Endodermal cell (in vitro differentiated cells): ENCODE data around the gene GCNT4. TPM values are rescaled to one million over a fixed set of nuclear protein-coding genes. Genes with fewer than 3 reads are reported as not detected.
"Not testable (repeated sequence)": the region's sequence is repeated elsewhere in the genome, so short reads cannot be mapped to it uniquely, and the experiment has no call there.

Source experiments
- DNase-seq: peaks from one replicate; pipeline ENCODE4 v3.0.0-alpha.2; 2017
- H3K27ac ChIP-seq: 2 replicates; pipeline ENCODE4 v1.5.1; 2013; ENCODE audit warnings: mild to moderate bottlenecking, low read depth, low read length, moderate library complexity
- H3K27me3 ChIP-seq: 2 replicates; pipeline ENCODE4 v1.6.1; 2013; ENCODE audit warnings: mild to moderate bottlenecking, low read length, moderate library complexity; ENCODE audit not compliant: insufficient read depth, control insufficient read depth, poor library complexity, severe bottlenecking
- H3K36me3 ChIP-seq: 2 replicates; pipeline ENCODE4 v1.7.0; 2013; ENCODE audit warnings: mild to moderate bottlenecking, low read length, moderate library complexity; ENCODE audit not compliant: control insufficient read depth, insufficient read depth
- H3K4me1 ChIP-seq: one replicate; pipeline ENCODE4 v1.7.0; 2013; ENCODE audit warnings: low read length; ENCODE audit not compliant: control insufficient read depth, insufficient read depth
- H3K4me3 ChIP-seq: 2 replicates; pipeline ENCODE4 v1.5.1; 2013; ENCODE audit warnings: mild to moderate bottlenecking, low read length, moderate library complexity
- H3K9ac ChIP-seq: 2 replicates; pipeline ENCODE4 v1.6.1; 2013; ENCODE audit warnings: mild to moderate bottlenecking, low read length, moderate library complexity; ENCODE audit not compliant: poor library complexity, severe bottlenecking; ENCODE audit errors: extremely low read depth
- H3K9me3 ChIP-seq: 2 replicates; pipeline ENCODE4 v1.6.1; 2013; ENCODE audit warnings: mild to moderate bottlenecking, low read length, moderate library complexity; ENCODE audit not compliant: control insufficient read depth
- H3K27ac Mint-ChIP-seq: 2 replicates; pipeline ENCODE4 v1.8.0; 2020; ENCODE audit warnings: mixed read lengths
- H3K27me3 Mint-ChIP-seq: 2 replicates; pipeline ENCODE4 v1.8.0; 2021; ENCODE audit warnings: mild to moderate bottlenecking, mixed read lengths; ENCODE audit not compliant: insufficient read depth
- H3K36me3 Mint-ChIP-seq: 2 replicates; pipeline ENCODE4 v1.8.0; 2020; ENCODE audit warnings: low read depth, mixed read lengths
- H3K4me1 Mint-ChIP-seq: 2 replicates; pipeline ENCODE4 v1.8.0; 2020; ENCODE audit warnings: mixed read lengths
- H3K4me3 Mint-ChIP-seq: 2 replicates; pipeline ENCODE4 v1.8.0; 2020; ENCODE audit warnings: mild to moderate bottlenecking, moderate library complexity, mixed read lengths
- H3K9me3 Mint-ChIP-seq: 2 replicates; pipeline ENCODE4 v1.8.0; 2020; ENCODE audit warnings: mild to moderate bottlenecking, mixed read lengths
- WGBS, 2 experiments: methylation state at CpG; one replicate each; pipeline versions ENCODE4 v1.1.5 to v1.1.7; 2013; ENCODE audit warnings: missing lambda C conversion rate in 2 of 2, mixed read lengths in 1 of 2; ENCODE audit not compliant: insufficient coverage in 1 of 2, insufficient read length in 1 of 2; 5-methylcytosine and 5-hydroxymethylcytosine counted together
- long read RNA-seq, 4 experiments: library from polyadenylated mRNA in 2 of 4; library from RNA in 1 of 4; library from capped mRNA in 1 of 4; stranded (forward) in 3 of 4; unstranded in 1 of 4; transcript quantifications; one replicate each; pipeline ENCODE4 v2.0.0, GENCODE V29; 2020 to 2021; ENCODE audit warnings: inconsistent platforms in 1 of 4
- polyA plus RNA-seq, 2 experiments: library from polyadenylated mRNA; stranded (reverse); fragments of 50-300 nt; gene quantifications; one replicate each; pipeline ENCODE4 v1.2.3, GENCODE V29; 2013
- total RNA-seq, 2 donors: library from RNA; stranded (reverse); fragmentation: NEBNext Ultra II Directional in 1 of 2; extraction: Animal tissue kit (Norgen Biotek cat#: 25700) in 1 of 2; gene quantifications; 2 replicates in 1 of 2; 3 replicates in 1 of 2; pipeline ENCODE4 v1.2.1, GENCODE V29; 2021
- TF ChIP-seq, protein P1 (sequence below): fragments of 200-600 bp; sonication (generic); conservative IDR thresholded peaks from 2 replicates; pipeline ENCODE4 v1.5.0; 2021; ENCODE audit warnings: antibody characterized with exemption, mild to moderate bottlenecking

GCNT4 gene, protein sequence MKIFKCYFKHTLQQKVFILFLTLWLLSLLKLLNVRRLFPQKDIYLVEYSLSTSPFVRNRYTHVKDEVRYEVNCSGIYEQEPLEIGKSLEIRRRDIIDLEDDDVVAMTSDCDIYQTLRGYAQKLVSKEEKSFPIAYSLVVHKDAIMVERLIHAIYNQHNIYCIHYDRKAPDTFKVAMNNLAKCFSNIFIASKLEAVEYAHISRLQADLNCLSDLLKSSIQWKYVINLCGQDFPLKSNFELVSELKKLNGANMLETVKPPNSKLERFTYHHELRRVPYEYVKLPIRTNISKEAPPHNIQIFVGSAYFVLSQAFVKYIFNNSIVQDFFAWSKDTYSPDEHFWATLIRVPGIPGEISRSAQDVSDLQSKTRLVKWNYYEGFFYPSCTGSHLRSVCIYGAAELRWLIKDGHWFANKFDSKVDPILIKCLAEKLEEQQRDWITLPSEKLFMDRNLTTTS
- 1 to 10 TPM; 2.5 to 4.2 TPM for total RNA-seq
- polyA plus RNA-seq (2013, experiment 1 of 2) = 0.89 TPM
- 1.2 TPM for polyA plus RNA-seq (2013, experiment 2 of 2)
- long read RNA-seq, experiment 1, full-length matches to known transcripts = 1 of 1 reads
- long read RNA-seq, experiment 1, partial matches to known transcripts = 0 of 1 reads
- long read RNA-seq, experiment 1, other reads (novel, unspliced or antisense) = 0 of 1 reads
- long read RNA-seq, experiment 2 = 0 reads
- long read RNA-seq, experiment 3 = 0 reads
- long read RNA-seq, experiment 4 = 0 reads

DNA sequence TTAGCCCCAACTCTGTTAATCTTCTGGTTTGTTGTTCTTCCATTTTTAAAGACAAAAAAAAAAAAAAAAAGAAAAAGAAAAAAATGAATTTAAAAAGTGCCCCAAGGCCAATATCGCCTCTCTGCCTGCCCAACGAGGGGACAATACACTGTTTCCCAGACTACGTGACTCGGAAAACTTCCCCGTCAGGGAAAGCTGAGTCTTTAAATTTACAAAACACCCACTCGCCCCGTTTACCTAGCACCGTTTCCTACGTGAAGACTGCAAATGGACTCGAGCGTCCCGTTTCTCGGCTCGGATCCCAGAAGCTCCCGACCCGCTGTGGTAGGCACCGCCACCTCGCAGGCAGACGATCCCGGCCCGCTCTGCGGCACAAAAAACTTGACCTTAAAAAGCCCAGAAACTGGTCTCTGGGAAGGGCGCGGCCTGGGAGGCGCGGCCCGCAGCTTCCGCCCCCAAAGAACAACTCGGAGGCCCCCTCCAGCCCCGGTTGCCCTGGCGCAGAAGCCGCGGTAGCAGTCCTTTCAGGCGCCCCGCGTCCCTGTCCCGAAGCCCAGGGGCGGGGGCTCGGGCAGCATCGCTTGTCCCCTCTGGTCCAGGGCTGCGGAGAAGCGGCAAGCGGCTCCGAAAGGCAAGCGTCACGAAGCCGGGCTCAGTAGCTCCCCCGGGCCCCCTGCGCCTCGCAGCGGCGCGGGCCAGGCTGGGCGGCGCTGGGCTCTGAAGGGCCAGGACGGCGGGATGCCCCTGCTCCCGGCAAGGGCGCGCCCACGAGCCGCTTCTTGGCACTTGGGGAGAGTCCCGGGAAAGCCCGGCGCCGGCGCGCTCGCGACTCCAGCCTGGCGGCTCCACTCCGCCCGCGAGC, at the start of gene GCNT4:
GCNT4 (minus strand) TSS at position 367 of the 862 bp plus-strand sequence. CDS start 22,521 bp downstream, outside the sequence.
- Histone ChIP-seq H3K27ac (no peak within 1 kb of the TSS), H3K9me3 (no peaks in the 10 kb centered on the region), H3K9ac (peak within 1 kb of the TSS; percentile 26), H3K4me3 (peak within 1 kb of the TSS; percentile 84), H3K36me3 (no peaks in the 10 kb centered on the region), H3K4me1 (peaks cover 10% of the 10 kb centered on the region), H3K27me3 (peaks cover 23% of the 10 kb centered on the region)
- peak within 1 kb of the TSS; percentile 40 for H3K27ac Mint-ChIP-seq
- H3K4me3 Mint-ChIP-seq = peak within 1 kb of the TSS; percentile 69
- peaks cover 36% of the 10 kb centered on the region for H3K27me3 Mint-ChIP-seq
- no peaks in the 10 kb centered on the region for H3K9me3 Mint-ChIP-seq
- no peaks in the 10 kb centered on the region for H3K36me3 Mint-ChIP-seq
- DNase-seq = peak; percentile 81
- TF ChIP-seq, protein P1, sequence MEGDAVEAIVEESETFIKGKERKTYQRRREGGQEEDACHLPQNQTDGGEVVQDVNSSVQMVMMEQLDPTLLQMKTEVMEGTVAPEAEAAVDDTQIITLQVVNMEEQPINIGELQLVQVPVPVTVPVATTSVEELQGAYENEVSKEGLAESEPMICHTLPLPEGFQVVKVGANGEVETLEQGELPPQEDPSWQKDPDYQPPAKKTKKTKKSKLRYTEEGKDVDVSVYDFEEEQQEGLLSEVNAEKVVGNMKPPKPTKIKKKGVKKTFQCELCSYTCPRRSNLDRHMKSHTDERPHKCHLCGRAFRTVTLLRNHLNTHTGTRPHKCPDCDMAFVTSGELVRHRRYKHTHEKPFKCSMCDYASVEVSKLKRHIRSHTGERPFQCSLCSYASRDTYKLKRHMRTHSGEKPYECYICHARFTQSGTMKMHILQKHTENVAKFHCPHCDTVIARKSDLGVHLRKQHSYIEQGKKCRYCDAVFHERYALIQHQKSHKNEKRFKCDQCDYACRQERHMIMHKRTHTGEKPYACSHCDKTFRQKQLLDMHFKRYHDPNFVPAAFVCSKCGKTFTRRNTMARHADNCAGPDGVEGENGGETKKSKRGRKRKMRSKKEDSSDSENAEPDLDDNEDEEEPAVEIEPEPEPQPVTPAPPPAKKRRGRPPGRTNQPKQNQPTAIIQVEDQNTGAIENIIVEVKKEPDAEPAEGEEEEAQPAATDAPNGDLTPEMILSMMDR = no peak
- WGBS, 2 experiments = 1 to 2% methylated on average over 32 to 74 of the region's 74 CpGs
- H3K4me1 Mint-ChIP-seq = peaks cover 44% of the 10 kb centered on the region

DNA sequence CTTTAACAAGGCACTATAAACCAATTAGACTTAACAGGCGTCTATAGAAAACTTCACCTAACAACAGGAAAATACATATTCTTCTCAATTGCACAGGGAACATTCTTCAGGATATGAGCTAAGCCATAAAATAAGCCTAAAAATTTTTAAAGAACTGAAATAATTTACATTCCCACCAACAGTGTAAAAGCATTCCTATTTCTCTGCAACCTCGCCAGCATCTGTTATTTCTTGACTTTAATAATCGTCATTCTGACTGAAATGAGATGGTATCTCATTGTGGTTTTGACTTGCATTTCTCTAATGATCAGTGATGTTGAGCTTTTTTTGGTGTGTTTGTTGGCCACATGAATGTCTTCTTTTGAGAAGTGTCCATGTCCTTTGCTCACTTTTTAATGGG, 43.6 kb upstream of the GCNT4 start:
- not testable (repeated sequence) for H3K27ac ChIP-seq, H3K27ac Mint-ChIP-seq, H3K36me3 Mint-ChIP-seq, H3K9ac ChIP-seq, H3K27me3 ChIP-seq, H3K36me3 ChIP-seq, H3K9me3 ChIP-seq, H3K27me3 Mint-ChIP-seq, H3K4me3 ChIP-seq, H3K4me1 Mint-ChIP-seq, H3K4me1 ChIP-seq, H3K4me3 Mint-ChIP-seq, DNase-seq
- peaks cover 16% of the 10 kb centered on the region for H3K9me3 Mint-ChIP-seq
- WGBS, 2 experiments = 96% methylated on average over 3 of the region's 3 CpGs

DNA sequence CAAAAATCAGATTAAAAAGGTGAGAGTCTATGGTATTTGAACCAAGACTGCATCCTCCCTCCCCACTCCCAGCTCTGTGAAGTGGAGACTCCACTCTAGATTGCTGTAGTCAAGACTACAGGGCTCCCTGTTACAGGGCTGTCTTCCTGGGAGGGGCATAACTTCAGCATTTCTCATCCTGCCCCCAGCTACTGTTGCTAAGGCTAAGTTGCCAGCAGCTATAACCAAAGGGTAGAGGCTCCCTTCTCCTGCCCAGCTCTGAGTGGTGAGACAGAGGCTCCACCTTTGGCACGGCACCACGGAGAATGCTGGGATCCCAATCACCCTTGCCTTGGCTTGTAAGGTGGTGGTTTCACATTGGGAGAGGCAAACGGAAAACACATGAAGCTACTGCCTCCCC, 39.2 kb upstream of the GCNT4 start:
- Histone ChIP-seq H3K4me1 (peaks cover 10% of the 10 kb centered on the region), H3K27ac (no peak overlapping the region), H3K36me3 (no peaks in the 10 kb centered on the region), H3K27me3 (no peaks in the 10 kb centered on the region), H3K9me3 (no peaks in the 10 kb centered on the region), H3K4me3 (no peak overlapping the region), H3K9ac (no peak overlapping the region)
- Mint-ChIP-seq H3K4me3 (no peak overlapping the region), H3K27me3 (peaks cover 2% of the 10 kb centered on the region), H3K4me1 (peaks cover 6% of the 10 kb centered on the region), H3K9me3 (peaks cover under 1% of the 10 kb centered on the region), H3K36me3 (no peaks in the 10 kb centered on the region), H3K27ac (no peak overlapping the region)
- DNase-seq = no peak
- WGBS, 2 experiments = 91 to 100% methylated on average over 1 to 3 of the region's 3 CpGs
- TF ChIP-seq, protein P1 = no peak
